WTC11 (cell line): ENCODE data around the gene CCDC85A. TPM values are rescaled to one million over a fixed set of nuclear protein-coding genes. Genes with fewer than 3 reads are reported as not detected.

Source experiments
- ATAC-seq: fragments of 200-7000 bp; cut with Tn5 transposase; 2 replicates; pipeline ENCODE4 v1.10.0; 2021; ENCODE audit warnings: mild to moderate bottlenecking, moderate library complexity
- CTCF ChIA-PET: fragments of 300-600 bp; sonication (Branson Sonifier 250); formaldehyde crosslinking; loops from one replicate; lab custom pipeline; 2021; ENCODE audit warnings: antibody characterized with exemption; lab: Charles Lee
- POLR2A ChIA-PET: fragments of 350-600 bp; sonication (Branson Sonifier 250); formaldehyde crosslinking; loops from one replicate; lab custom pipeline; 2021; ENCODE audit warnings: antibody characterized with exemption; lab: Charles Lee
- DNase-seq: peaks from one replicate; pipeline ENCODE4 v3.0.0; 2021; ENCODE audit warnings: low spot score
- H3K27ac Mint-ChIP-seq: 2 replicates; pipeline ENCODE4 v1.8.0; 2021; ENCODE audit warnings: mixed read lengths
- H3K27me3 Mint-ChIP-seq: 2 replicates; pipeline ENCODE4 v1.8.0; 2021; ENCODE audit warnings: low read depth, mild to moderate bottlenecking, moderate library complexity, mixed read lengths
- H3K36me3 Mint-ChIP-seq: 2 replicates; pipeline ENCODE4 v1.8.0; 2021; ENCODE audit warnings: mixed read lengths
- H3K4me1 Mint-ChIP-seq: 2 replicates; pipeline ENCODE4 v1.8.0; 2022; ENCODE audit warnings: mixed read lengths
- H3K4me3 Mint-ChIP-seq: 2 replicates; pipeline ENCODE4 v1.8.0; 2021; ENCODE audit warnings: mild to moderate bottlenecking, moderate library complexity, mixed read lengths
- H3K9me3 Mint-ChIP-seq: 2 replicates; pipeline ENCODE4 v1.8.0; 2021; ENCODE audit warnings: mixed read lengths
- ATF2 ChIP-seq: sonication (generic); formaldehyde crosslinking; IDR thresholded peaks from 2 replicates; pipeline ENCODE4 v1.8.1; 2022; ENCODE audit warnings: low read depth, missing genetic modification reagents, borderline replicate concordance
- CBFB ChIP-seq: sonication (generic); formaldehyde crosslinking; IDR thresholded peaks from 2 replicates; pipeline ENCODE4 v1.8.1; 2022; ENCODE audit warnings: mild to moderate bottlenecking, low read depth, missing genetic modification reagents
- CREM ChIP-seq: sonication (generic); formaldehyde crosslinking; IDR thresholded peaks from 2 replicates; pipeline ENCODE4 v1.8.1; 2022; ENCODE audit warnings: mild to moderate bottlenecking, missing genetic modification reagents, moderate library complexity
- E2F1 ChIP-seq: sonication (generic); formaldehyde crosslinking; IDR thresholded peaks from 2 replicates; pipeline ENCODE4 v1.8.0; 2022; ENCODE audit warnings: mild to moderate bottlenecking, missing genetic modification reagents
- E2F5 ChIP-seq: sonication (generic); formaldehyde crosslinking; IDR thresholded peaks from 2 replicates; pipeline ENCODE4 v1.8.1; 2022; ENCODE audit warnings: mild to moderate bottlenecking, moderate library complexity, missing genetic modification reagents
- ERG ChIP-seq: fragments of 250-450 bp; sonication (Bioruptor Pico); IDR thresholded peaks from 2 replicates; pipeline ENCODE4 v1.8.0; 2021; ENCODE audit warnings: mild to moderate bottlenecking
- FOXK1 ChIP-seq: sonication (generic); formaldehyde crosslinking; IDR thresholded peaks from 2 replicates; pipeline ENCODE4 v1.8.0; 2022; ENCODE audit warnings: mild to moderate bottlenecking, moderate library complexity, missing genetic modification reagents
- JUN ChIP-seq: sonication (generic); formaldehyde crosslinking; IDR thresholded peaks from 2 replicates; pipeline ENCODE4 v1.8.0; 2023; ENCODE audit warnings: mild to moderate bottlenecking, missing genetic modification reagents
- MYBL2 ChIP-seq: sonication (generic); formaldehyde crosslinking; IDR thresholded peaks from 2 replicates; pipeline ENCODE4 v1.8.1; 2023; ENCODE audit warnings: mild to moderate bottlenecking, moderate library complexity, missing genetic modification reagents
- ZNF121 ChIP-seq: sonication (generic); formaldehyde crosslinking; IDR thresholded peaks from 2 replicates; pipeline ENCODE4 v1.8.0; 2023; ENCODE audit warnings: missing genetic modification reagents
- ZNF232 ChIP-seq: sonication (generic); formaldehyde crosslinking; IDR thresholded peaks from 2 replicates; pipeline ENCODE4 v1.8.0; 2022; ENCODE audit warnings: mild to moderate bottlenecking, missing genetic modification reagents
- ZNF263 ChIP-seq: sonication (generic); formaldehyde crosslinking; IDR thresholded peaks from 2 replicates; pipeline ENCODE4 v1.8.1; 2022; ENCODE audit warnings: low read depth, mild to moderate bottlenecking, moderate library complexity, missing genetic modification reagents
- ZNF281 ChIP-seq: sonication (generic); formaldehyde crosslinking; IDR thresholded peaks from 2 replicates; pipeline ENCODE4 v1.8.0; 2023; ENCODE audit warnings: mild to moderate bottlenecking, missing genetic modification reagents
- ZNF512 ChIP-seq: sonication (generic); formaldehyde crosslinking; IDR thresholded peaks from 2 replicates; pipeline ENCODE4 v1.8.1; 2022; ENCODE audit warnings: missing genetic modification reagents, borderline replicate concordance
- total RNA-seq: library from RNA; stranded (reverse); gene quantifications from 3 replicates; pipeline ENCODE4 v1.2.3, GENCODE V29; 2021
- TF ChIP-seq, protein P1 (sequence below): sonication (generic); formaldehyde crosslinking; IDR thresholded peaks from 2 replicates; pipeline ENCODE4 v1.8.1; 2023; ENCODE audit warnings: mild to moderate bottlenecking, missing genetic modification reagents

CCDC85A gene
- total RNA-seq, 1 experiment from 2014 or later, result 0.22 TPM

- DNase-seq (no peak), ATAC-seq (no peak; the same call in 1 of the 2 replicates)
- no peaks in the 10 kb centered on the region for H3K36me3 Mint-ChIP-seq
- no peaks in the 10 kb centered on the region for H3K9me3 Mint-ChIP-seq
- POLR2A ChIA-PET, result no interaction called here
- no peaks in the 10 kb centered on the region for H3K27me3 Mint-ChIP-seq
- H3K4me1 Mint-ChIP-seq, result peaks cover 11% of the 10 kb centered on the region
- no peak overlapping the region for H3K4me3 Mint-ChIP-seq
- CTCF ChIA-PET, result interaction anchor here (1.1 kb wide), 1 partner anchor 130 kb away, joined by 3 read pairs; the partner anchor contains the start of gene CCDC85A
- H3K27ac Mint-ChIP-seq, result no peak overlapping the region
- no peak for TF ChIP-seq ZNF232
- no peak for TF ChIP-seq ATF2
- TF ChIP-seq FOXK1 (CRISPR knock-in tag), result no peak
- TF ChIP-seq JUN, result no peak
- TF ChIP-seq CBFB, result no peak
Observed at GRCh38 chr2:56313500-56313921, 129.7 kb downstream of the CCDC85A start.

DNA sequence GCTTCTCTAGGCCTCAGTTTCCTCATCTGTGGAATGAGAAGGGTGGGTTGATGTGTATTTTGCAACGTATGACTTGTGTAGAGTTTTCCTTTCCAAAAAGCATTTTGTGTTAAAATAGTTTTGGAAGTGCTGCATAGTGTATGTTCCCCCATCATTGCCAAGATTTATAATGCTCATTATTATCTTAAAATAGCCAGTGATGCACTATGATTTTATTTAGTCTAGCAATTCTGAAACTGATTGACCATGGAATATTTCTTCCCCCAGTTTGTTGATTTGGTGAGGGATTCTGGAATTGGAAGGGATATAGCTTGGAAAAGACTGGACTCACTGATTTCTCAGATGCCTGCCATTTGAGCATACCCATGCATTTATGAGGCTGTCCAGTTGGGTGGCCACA, 130.6 kb downstream of the CCDC85A start:
- ChIA-PET CTCF (no interaction called here), POLR2A (no interaction called here)
- Mint-ChIP-seq H3K36me3 (no peaks in the 10 kb centered on the region), H3K27ac (no peak overlapping the region), H3K4me1 (peaks cover 11% of the 10 kb centered on the region), H3K27me3 (no peaks in the 10 kb centered on the region), H3K4me3 (no peak overlapping the region), H3K9me3 (no peaks in the 10 kb centered on the region)
- DNase-seq, result no peak
- no peak for ATAC-seq
- TF ChIP-seq, protein P1, sequence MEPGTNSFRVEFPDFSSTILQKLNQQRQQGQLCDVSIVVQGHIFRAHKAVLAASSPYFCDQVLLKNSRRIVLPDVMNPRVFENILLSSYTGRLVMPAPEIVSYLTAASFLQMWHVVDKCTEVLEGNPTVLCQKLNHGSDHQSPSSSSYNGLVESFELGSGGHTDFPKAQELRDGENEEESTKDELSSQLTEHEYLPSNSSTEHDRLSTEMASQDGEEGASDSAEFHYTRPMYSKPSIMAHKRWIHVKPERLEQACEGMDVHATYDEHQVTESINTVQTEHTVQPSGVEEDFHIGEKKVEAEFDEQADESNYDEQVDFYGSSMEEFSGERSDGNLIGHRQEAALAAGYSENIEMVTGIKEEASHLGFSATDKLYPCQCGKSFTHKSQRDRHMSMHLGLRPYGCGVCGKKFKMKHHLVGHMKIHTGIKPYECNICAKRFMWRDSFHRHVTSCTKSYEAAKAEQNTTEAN, result no peak
- TF ChIP-seq ZNF281 (CRISPR knock-in tag) (no peak), CREM (CRISPR knock-in tag) (no peak), ZNF512 (CRISPR knock-in tag) (no peak), MYBL2 (no peak), ZNF121 (CRISPR knock-in tag) (no peak), CBFB (no peak), ZNF263 (CRISPR knock-in tag) (no peak), ERG (no peak), E2F5 (CRISPR knock-in tag) (no peak), E2F1 (CRISPR knock-in tag) (no peak)
